ENCODE results near the gene FRS3. TPM values are rescaled to one million over a fixed set of nuclear protein-coding genes. Genes with fewer than 3 reads are reported as not detected.

FRS3 gene
- total and polyA plus RNA-seq, 2 of the 13 experiments (the other 11 are each of a cell fraction or from before 2014, with no cell fraction given) = 3.0 to 7.4 TPM

GRCh38 chr6:41787219-41787917 is 7.7 kb upstream of the FRS3 start, which contains the start of gene TOMM6 (continued):
- TF ChIP-seq ZNF709 (CRISPR knock-in tag; IDR thresholded peaks at IDR 0.05) (peak; percentile 42; the same call in 1 of the 2 replicates), ZNF260 (CRISPR knock-in tag; IDR thresholded peaks at IDR 0.05; ENCODE audit: borderline replicate concordance, low read depth) (no peak), ZNF576 (CRISPR knock-in tag; IDR thresholded peaks at IDR 0.05) (no peak), BCL3 (CRISPR knock-in tag; IDR thresholded peaks at IDR 0.05) (no peak; the same call in 1 of the 2 replicates), ZNF224 (CRISPR knock-in tag; IDR thresholded peaks at IDR 0.05) (peak; percentile 45; the same call in 1 of the 2 replicates), ZNF883 (CRISPR knock-in tag; IDR thresholded peaks at IDR 0.05; ENCODE audit: not compliant biosample characterization) (no peak), SMAD3 (CRISPR knock-in tag; IDR thresholded peaks at IDR 0.05) (peak; percentile 76; the same call in 1 of the 2 replicates), MTA3 (CRISPR knock-in tag; IDR thresholded peaks at IDR 0.05) (no peak), ZNF274 (CRISPR knock-in tag; IDR thresholded peaks at IDR 0.05) (no peak), EEA1 (CRISPR knock-in tag; IDR thresholded peaks at IDR 0.05; ENCODE audit: borderline replicate concordance) (0 out of 2 replicates have a peak, but pooled peaks have one; percentile 19), TERF1 (CRISPR knock-in tag; IDR thresholded peaks at IDR 0.05) (peak; percentile 87; the same call in 1 of the 2 replicates), ARID4A (CRISPR knock-in tag; IDR thresholded peaks at IDR 0.05; ENCODE audit: borderline replicate concordance) (peak; percentile 97), ZNF615 (CRISPR knock-in tag; IDR thresholded peaks at IDR 0.05; ENCODE audit: borderline replicate concordance) (no peak), MYNN (CRISPR knock-in tag; IDR thresholded peaks at IDR 0.05; ENCODE audit: low read depth) (no peak), HHEX (CRISPR knock-in tag; IDR thresholded peaks at IDR 0.05) (no peak), MIER2 (CRISPR knock-in tag; IDR thresholded peaks at IDR 0.05) (peak; percentile 85; the same call in 1 of the 2 replicates), ZNF652 (CRISPR knock-in tag; IDR thresholded peaks at IDR 0.05; ENCODE audit: borderline replicate concordance, low read depth) (no peak), ZNF331 (CRISPR knock-in tag; IDR thresholded peaks at IDR 0.05) (peak; percentile 88), HOXA9 (CRISPR knock-in tag; IDR thresholded peaks at IDR 0.05; ENCODE audit: borderline replicate concordance) (no peak), IRF9 (CRISPR knock-in tag; IDR thresholded peaks at IDR 0.05; ENCODE audit: borderline replicate concordance) (no peak; the same call in 1 of the 2 replicates), RNF2 (conservative IDR thresholded peaks at IDR 0.05; ENCODE audit: low read depth) (no peak)
